ENCODE data around the gene EFHB.
"Not testable (repeated sequence)": the region's sequence is repeated elsewhere in the genome, so short reads cannot be mapped to it uniquely, and the experiment has no call there.

Gene EFHB

GRCh38 chr3:19920401-19921080 lies 13.5 kb downstream of the EFHB start:
- no peak for DNase-seq

- no peak for DNase-seq
Measured at GRCh38 chr3:19917167-19917566, 16.9 kb downstream of the EFHB start.

- DNase-seq, result no peak
Measured at GRCh38 chr3:19911452-19911851, 22.6 kb downstream of the EFHB start.

- DNase-seq, result no peak
Measured at GRCh38 chr3:19907523-19907922, 26.5 kb downstream of the EFHB start.

- no peak for DNase-seq
Measured at GRCh38 chr3:19903649-19904048, 30.4 kb downstream of the EFHB start.

- peak; percentile 81 for DNase-seq
Measured at GRCh38 chr3:19901918-19902317, 32.1 kb downstream of the EFHB start.

- no peak for DNase-seq
Measured at GRCh38 chr3:19901337-19901736, 32.7 kb downstream of the EFHB start.

- not testable (repeated sequence) for DNase-seq
Measured at GRCh38 chr3:19899833-19900232, 34.2 kb downstream of the EFHB start.

GRCh38 chr3:19899264-19899663 lies 34.8 kb downstream of the EFHB start:
- DNase-seq, result no peak

GRCh38 chr3:19898721-19899120 lies 35.3 kb downstream of the EFHB start:
- DNase-seq, result no peak

GRCh38 chr3:19891740-19892139 lies 42.3 kb downstream of the EFHB start:
- no peak for DNase-seq

- DNase-seq, result no peak
Measured at GRCh38 chr3:19888428-19889152, 45.4 kb downstream of the EFHB start.

GRCh38 chr3:19887122-19887521 lies 46.9 kb downstream of the EFHB start:
- DNase-seq, result not testable (repeated sequence)

- no peak for DNase-seq
Measured at GRCh38 chr3:19886404-19886803, 47.6 kb downstream of the EFHB start.

GRCh38 chr3:19885468-19885867 lies 48.5 kb downstream of the EFHB start:
- peak; percentile 82 for DNase-seq

GRCh38 chr3:19881852-19882251 lies 52.2 kb downstream of the EFHB start:
- no peak for DNase-seq

- no peak for DNase-seq
Measured at GRCh38 chr3:19881036-19881435, 53.0 kb downstream of the EFHB start.

GRCh38 chr3:19877656-19878055 lies 56.4 kb downstream of the EFHB start:
- DNase-seq, result no peak

- peak; percentile 76 for DNase-seq
Measured at GRCh38 chr3:19866751-19867347, 67.2 kb downstream of the EFHB start.

GRCh38 chr3:19855318-19855717 lies 78.7 kb downstream of the EFHB start:
- DNase-seq, result not testable (repeated sequence)

GRCh38 chr3:19846609-19847008 lies 87.4 kb downstream of the EFHB start:
- not testable (repeated sequence) for DNase-seq

Measured in hematopoietic multipotent progenitor cell treated with erythropoietin and hydrocortisone succinate and interleukin-3 and kit ligand, for 8 days (in vitro differentiated cells).